GM10248 (cell line): ENCODE measurements around the gene MYH4.

Source experiments
- CTCF ChIA-PET: fragments of 300-600 bp; sonication (Branson Sonifier 250); formaldehyde crosslinking; extraction: SDS; loops from one replicate; lab custom pipeline; 2021; ENCODE audit warnings: antibody characterized with exemption; lab: Yijun Ruan, JAX
- POLR2A ChIA-PET: fragments of 350-650 bp; sonication (Branson Sonifier 250); formaldehyde crosslinking; extraction: SDS; loops from one replicate; lab custom pipeline; 2020; ENCODE audit warnings: antibody characterized with exemption; lab: Yijun Ruan, JAX
- DNase-seq: peaks from one replicate; pipeline ENCODE4 v3.0.0; 2012; ENCODE audit errors: extremely low spot score
- CTCF ChIP-seq: IDR thresholded peaks from 2 replicates; pipeline ENCODE4 v1.5.1; 2012; ENCODE audit warnings: mild to moderate bottlenecking, low read depth; ENCODE audit errors: extremely low read depth, missing control alignments, control extremely low read depth

The MYH4 gene

GRCh38 chr17:10460062-10460461 lies 9.3 kb downstream of the MYH4 start:
- no peak for TF ChIP-seq CTCF
- POLR2A ChIA-PET, result no interaction called here
- DNase-seq, result no peak
- CTCF ChIA-PET, result no interaction called here

- CTCF ChIA-PET, result no interaction called here
- DNase-seq, result no peak
- POLR2A ChIA-PET, result no interaction called here
- no peak for TF ChIP-seq CTCF
Observed at GRCh38 chr17:10458701-10459100, 10.7 kb downstream of the MYH4 start.

GRCh38 chr17:10457952-10458351 lies 11.4 kb downstream of the MYH4 start:
- DNase-seq, result no peak
- TF ChIP-seq CTCF, result no peak
- CTCF ChIA-PET, result no interaction called here
- POLR2A ChIA-PET, result no interaction called here

GRCh38 chr17:10447026-10447931 lies 22.1 kb downstream of the MYH4 start:
- ChIA-PET CTCF (interaction anchor here (1.1 to 1.4 kb wide), 2 partner anchors 78 to 97 kb away, joined by 3 read pairs; no protein-coding TSS in a partner anchor), POLR2A (no interaction called here)
- no peak for DNase-seq
- TF ChIP-seq CTCF, result no peak

GRCh38 chr17:10439816-10440215 lies 29.5 kb downstream of the MYH4 start:
- POLR2A ChIA-PET, result no interaction called here
- DNase-seq, result no peak

GRCh38 chr17:10435096-10435495 lies 34.3 kb downstream of the MYH4 start:
- CTCF ChIA-PET, result interaction anchor here (0.8 to 1.1 kb wide), 3 partner anchors 10 to 17 kb away, joined by 3 to 4 read pairs (median 3); partner anchors contain the start of gene MYH8

More at GRCh38 chr17:10439816-10440215, 29.5 kb downstream of the MYH4 start:
- CTCF ChIA-PET, result no interaction called here
- no peak for TF ChIP-seq CTCF

More at GRCh38 chr17:10435096-10435495, 34.3 kb downstream of the MYH4 start:
- DNase-seq, result no peak
- TF ChIP-seq CTCF, result no peak
- POLR2A ChIA-PET, result no interaction called here
